Nephron progenitor cell (in vitro differentiated cells): ENCODE results near the gene CPNE9.

Experiments used
- DNase-seq: peaks from one replicate; pipeline ENCODE4 v3.0.0; 2021
- H3K27ac Mint-ChIP-seq: 2 replicates; pipeline ENCODE4 v1.8.0; 2021; ENCODE audit warnings: mild to moderate bottlenecking, moderate library complexity, mixed read lengths
- H3K27me3 Mint-ChIP-seq: 2 replicates; pipeline ENCODE4 v1.8.0; 2021; ENCODE audit warnings: mild to moderate bottlenecking, low read depth, mixed read lengths; ENCODE audit not compliant: poor library complexity
- H3K36me3 Mint-ChIP-seq: 2 replicates; pipeline ENCODE4 v1.8.0; 2021; ENCODE audit warnings: low read depth, mixed read lengths
- H3K4me1 Mint-ChIP-seq: 2 replicates; pipeline ENCODE4 v1.8.0; 2021; ENCODE audit warnings: mixed read lengths
- H3K4me3 Mint-ChIP-seq: 2 replicates; pipeline ENCODE4 v1.8.0; 2021; ENCODE audit warnings: mild to moderate bottlenecking, moderate library complexity, mixed read lengths
- H3K9me3 Mint-ChIP-seq: 2 replicates; pipeline ENCODE4 v1.8.0; 2021; ENCODE audit warnings: mild to moderate bottlenecking, moderate library complexity, mixed read lengths
- CTCF ChIP-seq: fragments of 200-600 bp; sonication (generic); IDR thresholded peaks from 2 replicates; pipeline ENCODE4 v1.5.0; 2021; ENCODE audit warnings: antibody characterized with exemption

CPNE9 gene

GRCh38 chr3:9736831-9737230 is 33.2 kb downstream of the CPNE9 start:
- H3K27ac Mint-ChIP-seq: no peak overlapping the region
- H3K4me3 Mint-ChIP-seq: no peak overlapping the region
- H3K36me3 Mint-ChIP-seq: peaks cover 59% of the 10 kb centered on the region
- DNase-seq: no peak
- H3K27me3 Mint-ChIP-seq: peaks cover 3% of the 10 kb centered on the region
- no peaks in the 10 kb centered on the region for H3K9me3 Mint-ChIP-seq
- no peak for TF ChIP-seq CTCF
- H3K4me1 Mint-ChIP-seq: peaks cover 18% of the 10 kb centered on the region

- Mint-ChIP-seq H3K36me3 (peaks cover 70% of the 10 kb centered on the region), H3K4me3 (no peak overlapping the region), H3K27ac (no peak overlapping the region), H3K9me3 (no peaks in the 10 kb centered on the region), H3K4me1 (no peaks in the 10 kb centered on the region), H3K27me3 (peaks cover 3% of the 10 kb centered on the region)
- no peak for TF ChIP-seq CTCF
- DNase-seq: no peak
Measured at GRCh38 chr3:9739181-9739580, 35.5 kb downstream of the CPNE9 start.

- no peak for DNase-seq
- peaks cover 76% of the 10 kb centered on the region for H3K36me3 Mint-ChIP-seq
- no peak for TF ChIP-seq CTCF
- no peaks in the 10 kb centered on the region for H3K9me3 Mint-ChIP-seq
- H3K4me1 Mint-ChIP-seq: no peaks in the 10 kb centered on the region
- H3K27ac Mint-ChIP-seq: no peak overlapping the region
- no peak overlapping the region for H3K4me3 Mint-ChIP-seq
- no peaks in the 10 kb centered on the region for H3K27me3 Mint-ChIP-seq
Measured at GRCh38 chr3:9742560-9742959, 38.9 kb downstream of the CPNE9 start.

GRCh38 chr3:9743548-9743947 is 39.9 kb downstream of the CPNE9 start:
- Mint-ChIP-seq H3K36me3 (peaks cover 79% of the 10 kb centered on the region), H3K27ac (no peak overlapping the region)

GRCh38 chr3:9744162-9744561 is 40.5 kb downstream of the CPNE9 start:
- no peaks in the 10 kb centered on the region for H3K27me3 Mint-ChIP-seq
- peaks cover 74% of the 10 kb centered on the region for H3K36me3 Mint-ChIP-seq
- no peak overlapping the region for H3K4me3 Mint-ChIP-seq
- H3K27ac Mint-ChIP-seq: no peak overlapping the region
- TF ChIP-seq CTCF: no peak
- DNase-seq: no peak
- no peaks in the 10 kb centered on the region for H3K9me3 Mint-ChIP-seq
- H3K4me1 Mint-ChIP-seq: peaks cover 4% of the 10 kb centered on the region

More at GRCh38 chr3:9743548-9743947, 39.9 kb downstream of the CPNE9 start:
- H3K4me3 Mint-ChIP-seq: no peak overlapping the region
- DNase-seq: no peak
- H3K4me1 Mint-ChIP-seq: no peaks in the 10 kb centered on the region
- no peaks in the 10 kb centered on the region for H3K27me3 Mint-ChIP-seq
- no peak for TF ChIP-seq CTCF
- no peaks in the 10 kb centered on the region for H3K9me3 Mint-ChIP-seq

GRCh38 chr3:9745521-9745920 is 41.9 kb downstream of the CPNE9 start:
- Mint-ChIP-seq H3K27ac (no peak overlapping the region), H3K9me3 (no peaks in the 10 kb centered on the region)

More at GRCh38 chr3:9745521-9745920, 41.9 kb downstream of the CPNE9 start:
- Mint-ChIP-seq H3K4me1 (peaks cover 17% of the 10 kb centered on the region), H3K36me3 (peaks cover 63% of the 10 kb centered on the region), H3K4me3 (no peak overlapping the region), H3K27me3 (peaks cover under 1% of the 10 kb centered on the region)
- DNase-seq: no peak
- no peak for TF ChIP-seq CTCF
